Activated CD4-positive, alpha-beta T cell treated with anti-CD3 and anti-CD28 coated beads, Interleukin-2, amount 50 U/mL, for 24 hours (primary cell): ENCODE results near the gene MTMR12.

ENCODE experiments used
- DNase-seq, 2 donors: peaks; one replicate each; pipeline ENCODE4 v3.0.0-alpha.2; 2020; ENCODE audit warnings: low read depth in 1 of 2, low spot score in 1 of 2

The MTMR12 gene

GRCh38 chr5:32195265-32195664 lies 117.5 kb downstream of the MTMR12 start:
- DNase-seq: no peak

- no peak for DNase-seq
Measured at GRCh38 chr5:32193591-32193990, 119.1 kb downstream of the MTMR12 start.

- DNase-seq: no peak
Measured at GRCh38 chr5:32190095-32190494, 122.6 kb downstream of the MTMR12 start.

GRCh38 chr5:32187675-32188074 lies 125.1 kb downstream of the MTMR12 start:
- DNase-seq: no peak

GRCh38 chr5:32182463-32183063 lies 130.2 kb downstream of the MTMR12 start:
- DNase-seq: no peak
